GM19467 (cell line): ENCODE measurements around the gene ATP6V1G1.
"Not testable (repeated sequence)": the region's sequence is repeated elsewhere in the genome, so short reads cannot be mapped to it uniquely, and the experiment has no call there.

ENCODE experiments used
- ATAC-seq: cut with Tn5 transposase; IDR thresholded peaks from one replicate; pipeline ENCODE4 v1.9.1; 2021; ENCODE audit warnings: mild to moderate bottlenecking, moderate library complexity; ENCODE audit not compliant: unreplicated experiment

The ATP6V1G1 gene

GRCh38 chr9:114576779-114577178 lies 10.8 kb upstream of the ATP6V1G1 start:
- not testable (repeated sequence) for ATAC-seq

- not testable (repeated sequence) for ATAC-seq
These were observed 9.4 kb upstream of the ATP6V1G1 start for GRCh38 chr9:114578134-114578533.

- ATAC-seq, result no peak
These were observed 6.9 kb upstream of the ATP6V1G1 start for GRCh38 chr9:114580609-114581193.

- ATAC-seq, result no peak
These were observed 4.0 kb upstream of the ATP6V1G1 start for GRCh38 chr9:114583371-114584155.

- no peak for ATAC-seq
These were observed 641 bp downstream of the ATP6V1G1 start for GRCh38 chr9:114588210-114588609.

GRCh38 chr9:114588651-114589526 lies 1.3 kb downstream of the ATP6V1G1 start:
- ATAC-seq, result no peak

- no peak for ATAC-seq
These were observed 2.8 kb downstream of the ATP6V1G1 start for GRCh38 chr9:114590328-114590727.

GRCh38 chr9:114591291-114591787 lies 3.8 kb downstream of the ATP6V1G1 start:
- ATAC-seq, result no peak

GRCh38 chr9:114591849-114592248 lies 4.3 kb downstream of the ATP6V1G1 start:
- no peak for ATAC-seq

GRCh38 chr9:114592356-114592755 lies 4.8 kb downstream of the ATP6V1G1 start:
- ATAC-seq, result no peak

- no peak for ATAC-seq
These were observed 6.6 kb downstream of the ATP6V1G1 start for GRCh38 chr9:114594136-114594535.

GRCh38 chr9:114600502-114601248 lies 13.1 kb downstream of the ATP6V1G1 start:
- not testable (repeated sequence) for ATAC-seq

- not testable (repeated sequence) for ATAC-seq
These were observed 14.2 kb downstream of the ATP6V1G1 start for GRCh38 chr9:114601787-114602186.

- ATAC-seq, result no peak
These were observed 15.1 kb downstream of the ATP6V1G1 start for GRCh38 chr9:114602620-114603019.

- no peak for ATAC-seq
These were observed 15.7 kb downstream of the ATP6V1G1 start for GRCh38 chr9:114603248-114603647.

GRCh38 chr9:114604989-114605388 lies 17.4 kb downstream of the ATP6V1G1 start:
- no peak for ATAC-seq

GRCh38 chr9:114606068-114606467 lies 18.5 kb downstream of the ATP6V1G1 start:
- ATAC-seq, result no peak

GRCh38 chr9:114606597-114607207 lies 19.1 kb downstream of the ATP6V1G1 start:
- no peak for ATAC-seq

GRCh38 chr9:114607671-114608524 lies 20.3 kb downstream of the ATP6V1G1 start:
- peak; percentile 29 for ATAC-seq
